Measurements from ENCODE around the gene CTBP2.

CTBP2 gene

DNA sequence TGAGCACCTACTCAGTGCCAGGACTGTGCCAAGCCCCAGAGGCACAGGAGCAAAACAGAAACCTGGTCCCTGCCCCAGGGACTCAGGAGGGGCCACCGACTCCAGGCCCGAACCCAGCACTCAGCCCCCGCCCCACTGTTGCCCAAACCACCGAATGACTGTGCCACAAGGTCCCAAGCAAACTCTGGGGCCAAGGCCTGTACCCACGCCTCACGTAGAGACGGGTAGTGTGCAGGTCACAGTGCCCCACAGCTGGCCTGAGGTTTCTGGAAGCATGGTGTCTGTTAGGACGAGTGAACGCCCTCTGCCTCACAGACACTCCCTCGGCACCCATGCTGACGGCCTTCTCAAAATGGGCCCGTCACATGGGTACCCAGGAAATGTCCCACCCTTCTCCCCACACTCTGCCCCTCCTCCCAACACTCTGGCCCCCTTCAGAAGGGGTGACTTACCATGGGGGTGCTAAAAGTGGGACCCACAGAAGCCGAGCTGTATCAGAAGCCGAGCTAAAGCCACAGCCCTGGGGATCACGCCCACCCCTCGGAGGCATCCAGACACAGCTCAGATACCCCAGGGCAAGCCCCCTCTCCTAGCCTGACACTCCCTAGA lies 44.2 kb downstream of the CTBP2 start:
- DNase-seq, result no peak
- no peak for TF ChIP-seq CTCF (IDR thresholded peaks at IDR 0.05; ENCODE audit: low read depth, low read length)
- Histone ChIP-seq H3K4me3 (ENCODE audit: low read depth, low read length) (no peak overlapping the region), H3K36me3 (peaks cover 2% of the 10 kb centered on the region; the same call in 1 of the 2 replicates), H3K9me3 (no peaks in the 10 kb centered on the region), H3K4me1 (no peaks in the 10 kb centered on the region; the same call in 1 of the 2 replicates), H3K27me3 (no peaks in the 10 kb centered on the region)

GRCh38 chr10:125115409-125115808 lies 45.0 kb downstream of the CTBP2 start:
- Histone ChIP-seq H3K27me3 (no peaks in the 10 kb centered on the region), H3K9me3 (no peaks in the 10 kb centered on the region), H3K4me3 (ENCODE audit: low read depth, low read length) (no peak overlapping the region), H3K36me3 (peaks cover 2% of the 10 kb centered on the region; the same call in 1 of the 2 replicates), H3K4me1 (no peaks in the 10 kb centered on the region; the same call in 1 of the 2 replicates)
- TF ChIP-seq CTCF (IDR thresholded peaks at IDR 0.05; ENCODE audit: low read depth, low read length), result no peak
- DNase-seq, result no peak

GRCh38 chr10:125114761-125115391 lies 45.5 kb downstream of the CTBP2 start:
- H3K27me3 ChIP-seq, result no peaks in the 10 kb centered on the region
- DNase-seq, result no peak

GRCh38 chr10:125113691-125114371 lies 46.5 kb downstream of the CTBP2 start:
- Histone ChIP-seq H3K9me3 (no peaks in the 10 kb centered on the region), H3K4me1 (no peaks in the 10 kb centered on the region; the same call in 1 of the 2 replicates), H3K36me3 (peaks cover 18% of the 10 kb centered on the region), H3K4me3 (ENCODE audit: low read depth, low read length) (no peak overlapping the region), H3K27me3 (no peaks in the 10 kb centered on the region)
- no peak for DNase-seq
- TF ChIP-seq CTCF (IDR thresholded peaks at IDR 0.05; ENCODE audit: low read depth, low read length), result no peak

More at GRCh38 chr10:125114761-125115391, 45.5 kb downstream of the CTBP2 start:
- TF ChIP-seq CTCF (IDR thresholded peaks at IDR 0.05; ENCODE audit: low read depth, low read length), result no peak
- H3K9me3 ChIP-seq, result no peaks in the 10 kb centered on the region
- peaks cover 7% of the 10 kb centered on the region for H3K36me3 ChIP-seq
- H3K4me3 ChIP-seq (ENCODE audit: low read depth, low read length), result no peak overlapping the region
- no peaks in the 10 kb centered on the region; the same call in 1 of the 2 replicates for H3K4me1 ChIP-seq

DNA sequence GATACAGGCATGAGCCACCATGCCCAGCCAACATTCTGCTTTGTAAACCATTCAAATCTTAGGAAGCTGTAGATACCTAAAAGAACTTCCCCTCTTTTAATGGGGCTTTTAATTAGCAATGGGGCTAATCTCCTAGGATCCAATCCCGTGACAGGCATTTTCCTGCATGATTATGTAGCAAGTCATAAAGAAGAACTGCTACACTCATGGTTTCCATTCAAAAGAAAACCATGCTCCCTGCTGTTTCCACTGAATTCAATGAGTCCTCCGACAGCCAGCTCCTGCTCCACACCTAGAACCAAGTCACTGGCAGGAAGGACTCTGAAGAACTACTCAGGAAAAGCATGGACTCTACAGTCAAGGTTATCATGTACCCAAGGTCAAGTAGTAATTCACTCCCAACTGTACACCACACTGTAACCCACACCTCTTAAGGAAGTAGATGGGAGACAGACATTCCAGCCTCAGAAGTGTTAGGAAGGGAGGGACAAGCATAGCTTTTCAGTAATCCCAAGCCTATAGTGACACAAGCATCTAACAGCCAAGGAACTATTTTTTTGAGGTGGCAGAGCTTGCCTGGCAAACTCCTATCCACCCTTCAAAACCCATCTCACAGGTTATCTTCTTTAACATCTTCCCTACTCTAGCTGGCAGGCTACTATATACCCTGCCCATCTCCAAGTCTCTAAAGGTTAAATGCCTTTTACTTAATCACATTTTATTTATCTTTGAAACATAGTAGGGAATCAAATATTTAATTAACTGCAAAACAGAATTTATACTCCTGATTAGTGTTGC lies 47.5 kb downstream of the CTBP2 start:
- Histone ChIP-seq H3K36me3 (peaks cover 26% of the 10 kb centered on the region), H3K9me3 (no peaks in the 10 kb centered on the region), H3K4me3 (ENCODE audit: low read depth, low read length) (no peak overlapping the region), H3K27me3 (no peaks in the 10 kb centered on the region), H3K4me1 (no peaks in the 10 kb centered on the region; the same call in 1 of the 2 replicates)
- no peak for DNase-seq
- TF ChIP-seq CTCF (IDR thresholded peaks at IDR 0.05; ENCODE audit: low read depth, low read length), result no peak
